Measurements from ENCODE around the gene UBD.

The UBD gene

DNA sequence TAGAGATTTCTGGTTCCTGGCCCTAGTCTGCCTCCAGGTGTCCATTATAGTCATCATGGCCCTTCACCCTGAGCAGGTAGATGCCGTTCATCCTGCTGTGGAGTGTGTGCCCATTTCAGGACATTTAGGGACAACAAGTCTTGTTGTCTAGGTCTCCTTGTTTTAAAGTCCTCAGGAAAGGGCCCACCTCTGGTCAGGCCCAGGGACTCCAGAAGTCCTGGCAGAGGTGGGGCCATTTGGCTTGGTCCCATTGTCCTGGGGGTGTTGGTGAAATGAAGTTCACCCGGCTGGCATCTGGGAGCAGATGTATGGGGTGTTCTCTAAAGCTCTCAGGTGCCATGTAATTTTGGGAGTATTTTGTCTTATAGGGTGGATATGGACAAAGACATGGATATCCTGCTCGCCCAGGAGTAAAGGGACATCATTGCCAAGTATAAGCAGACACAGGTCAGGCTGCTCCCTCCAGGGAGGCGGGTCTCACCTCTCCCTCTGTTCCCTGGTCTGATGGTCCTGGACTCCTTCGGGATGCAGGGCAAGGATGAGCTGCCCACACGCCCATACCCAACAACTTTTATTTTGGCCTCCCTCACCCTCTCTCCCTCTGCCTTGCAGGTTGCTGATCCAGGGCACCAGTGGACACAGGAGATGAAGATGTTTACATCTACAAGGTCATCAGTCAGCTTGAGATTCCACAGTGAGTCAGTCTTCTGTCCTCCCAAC lies 40.1 kb downstream of the UBD start:
- TF ChIP-seq, protein P1, sequence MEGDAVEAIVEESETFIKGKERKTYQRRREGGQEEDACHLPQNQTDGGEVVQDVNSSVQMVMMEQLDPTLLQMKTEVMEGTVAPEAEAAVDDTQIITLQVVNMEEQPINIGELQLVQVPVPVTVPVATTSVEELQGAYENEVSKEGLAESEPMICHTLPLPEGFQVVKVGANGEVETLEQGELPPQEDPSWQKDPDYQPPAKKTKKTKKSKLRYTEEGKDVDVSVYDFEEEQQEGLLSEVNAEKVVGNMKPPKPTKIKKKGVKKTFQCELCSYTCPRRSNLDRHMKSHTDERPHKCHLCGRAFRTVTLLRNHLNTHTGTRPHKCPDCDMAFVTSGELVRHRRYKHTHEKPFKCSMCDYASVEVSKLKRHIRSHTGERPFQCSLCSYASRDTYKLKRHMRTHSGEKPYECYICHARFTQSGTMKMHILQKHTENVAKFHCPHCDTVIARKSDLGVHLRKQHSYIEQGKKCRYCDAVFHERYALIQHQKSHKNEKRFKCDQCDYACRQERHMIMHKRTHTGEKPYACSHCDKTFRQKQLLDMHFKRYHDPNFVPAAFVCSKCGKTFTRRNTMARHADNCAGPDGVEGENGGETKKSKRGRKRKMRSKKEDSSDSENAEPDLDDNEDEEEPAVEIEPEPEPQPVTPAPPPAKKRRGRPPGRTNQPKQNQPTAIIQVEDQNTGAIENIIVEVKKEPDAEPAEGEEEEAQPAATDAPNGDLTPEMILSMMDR (IDR thresholded peaks at IDR 0.05), result no peak

DNA sequence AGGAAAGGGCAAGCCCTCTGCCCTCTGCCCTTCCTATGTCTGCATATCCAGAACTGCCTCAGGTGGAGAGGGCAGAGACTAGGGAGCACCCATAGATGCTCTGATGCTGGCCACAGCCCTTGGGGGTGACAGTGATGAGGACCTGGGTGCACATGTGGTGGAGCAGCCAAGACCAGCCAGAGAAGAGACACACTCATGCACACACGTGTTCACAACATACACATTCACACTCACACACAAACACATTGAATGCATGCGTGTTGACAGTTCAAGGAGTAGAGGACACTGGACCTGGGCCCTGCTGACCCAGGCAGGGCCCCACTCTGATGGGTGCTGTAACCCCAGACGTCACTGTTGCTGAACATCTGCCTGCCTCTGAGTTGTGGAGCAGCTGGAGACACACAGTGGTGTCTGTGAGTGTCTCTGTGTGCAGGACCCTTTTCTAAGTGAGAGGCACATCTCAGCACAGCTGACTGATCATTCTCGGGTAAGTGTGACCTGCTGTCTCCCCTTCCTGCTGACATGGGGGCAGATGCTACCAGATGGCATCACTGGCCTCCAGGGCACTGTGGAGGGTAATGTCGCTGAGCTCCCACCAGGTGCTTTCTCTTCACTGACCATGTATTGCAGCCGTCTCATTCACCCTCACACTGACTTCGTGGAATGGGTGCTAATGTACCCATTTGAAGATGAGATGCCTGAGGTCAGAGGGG lies 41.6 kb downstream of the UBD start:
- TF ChIP-seq, protein P1 (IDR thresholded peaks at IDR 0.05), result no peak

DNA sequence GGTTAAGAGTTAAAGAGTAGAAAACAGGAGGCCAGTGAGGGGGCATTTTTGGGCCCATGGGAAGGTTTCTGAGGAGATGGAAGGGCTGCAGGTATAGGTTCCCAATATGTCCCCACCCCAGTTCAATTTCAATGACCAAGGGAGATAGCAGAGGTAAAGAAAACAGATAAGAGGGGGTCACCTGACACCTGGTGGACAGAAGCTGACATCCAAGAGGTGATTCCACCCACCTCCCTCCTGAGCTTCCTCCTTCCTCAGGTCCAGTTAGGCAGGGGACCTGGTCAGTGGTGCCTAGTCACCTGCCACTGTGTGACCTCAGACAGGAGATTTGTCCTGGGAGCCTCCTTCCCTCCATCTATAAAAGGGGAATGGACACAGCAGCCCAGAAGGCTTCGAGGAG lies 42.3 kb downstream of the UBD start:
- TF ChIP-seq, protein P1 (IDR thresholded peaks at IDR 0.05), result no peak

DNA sequence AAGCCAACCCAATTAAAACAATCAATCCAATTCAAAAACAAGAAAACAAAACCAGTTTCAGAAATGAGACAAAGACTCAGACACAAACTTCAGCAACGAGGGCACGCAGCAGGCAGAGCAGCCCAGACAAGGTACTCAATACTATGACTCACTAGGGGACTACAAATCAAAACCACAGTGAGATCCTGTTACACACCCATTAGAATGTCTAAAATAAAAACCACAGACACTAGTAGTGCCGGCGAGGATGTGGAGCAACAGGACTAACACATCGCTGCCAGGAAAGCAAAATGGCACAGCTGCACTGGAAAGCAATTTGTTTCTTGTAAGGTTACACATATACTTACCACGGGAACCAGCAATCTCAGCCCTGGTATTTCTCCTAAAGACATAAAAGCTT lies 43.4 kb downstream of the UBD start:
- TF ChIP-seq, protein P1 (IDR thresholded peaks at IDR 0.05), result no peak

DNA sequence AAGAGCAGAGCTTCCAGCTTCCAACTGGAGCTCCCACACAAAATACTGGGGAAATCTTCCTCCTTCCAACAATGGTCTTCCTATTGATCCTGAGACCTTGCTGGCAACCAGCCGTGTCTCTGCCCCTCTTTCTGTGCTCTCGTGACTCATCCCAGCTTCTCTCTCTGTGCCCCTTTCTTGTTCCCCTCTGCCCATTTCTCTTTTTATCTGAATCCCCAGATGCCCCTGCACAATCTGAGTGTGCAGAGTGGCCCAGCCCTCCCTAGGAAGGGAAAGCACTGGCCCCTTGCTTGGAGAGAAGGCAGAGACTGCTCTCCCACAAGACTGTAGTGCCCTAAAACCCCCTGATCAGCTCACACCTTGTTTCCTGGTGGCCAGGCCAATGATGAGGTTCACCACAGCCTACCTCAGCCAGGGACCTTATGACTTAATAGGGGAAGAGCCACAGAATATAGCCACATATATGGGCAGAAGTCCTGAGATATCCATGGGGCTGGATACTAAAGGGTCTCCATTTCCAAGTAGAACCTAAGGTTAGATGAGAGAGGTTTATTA lies 48.7 kb downstream of the UBD start:
- TF ChIP-seq, protein P1 (IDR thresholded peaks at IDR 0.05), result no peak

DNA sequence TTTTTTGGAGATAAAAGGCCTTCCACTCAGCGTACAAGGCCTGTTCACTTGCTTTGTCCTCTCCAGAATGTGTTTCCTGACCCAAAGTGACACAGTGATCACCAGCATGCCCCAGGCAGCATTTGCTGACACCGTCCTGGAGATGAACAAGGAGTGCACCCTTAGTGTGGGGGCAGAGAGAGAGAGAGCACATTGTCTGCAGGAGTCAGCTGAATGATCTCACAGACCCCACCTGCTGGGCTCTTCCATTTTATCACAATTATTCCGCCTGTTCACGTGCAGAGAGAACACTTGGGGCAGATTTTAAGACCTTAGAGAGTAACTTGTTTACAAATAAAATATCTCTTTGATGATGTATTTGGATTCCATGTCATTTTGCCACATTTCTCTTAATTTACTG lies 49.3 kb downstream of the UBD start:
- TF ChIP-seq, protein P1 (IDR thresholded peaks at IDR 0.05), result no peak

DNA sequence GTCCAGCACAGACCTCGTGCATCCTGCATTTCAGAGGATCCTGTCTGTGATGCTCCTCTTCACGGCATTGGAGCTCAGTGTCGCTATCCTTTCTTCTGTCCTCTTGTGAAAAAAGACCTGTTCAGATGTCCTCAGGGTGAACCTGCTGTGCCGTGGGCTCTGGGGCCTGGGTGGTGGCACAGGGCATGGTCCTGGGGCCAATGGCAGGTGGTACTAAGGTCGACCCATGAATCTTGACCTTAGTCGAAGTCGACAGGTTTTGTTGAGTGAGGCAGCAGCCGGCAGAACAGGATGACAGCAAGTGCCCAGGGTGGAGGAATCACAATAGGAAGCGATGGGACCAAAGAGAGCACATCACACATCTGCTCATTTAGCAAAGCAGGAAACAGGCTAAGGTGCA lies 49.8 kb downstream of the UBD start:
- TF ChIP-seq, protein P1 (IDR thresholded peaks at IDR 0.05), result no peak

All from LNCAP (cell line).